Heart left ventricle (tissue), 16 donors: ENCODE results near the gene COL27A1. TPM values are rescaled to one million over a fixed set of nuclear protein-coding genes. Genes with fewer than 3 reads are reported as not detected.

ENCODE experiments used
- ATAC-seq, 4 donors: fragments of 200-7000 bp; cut with Tn5 transposase; one replicate each; pipeline ENCODE4 v1.9.1; 2020 to 2022; ENCODE audit warnings: moderate library complexity in 4 of 4, mild to moderate bottlenecking in 3 of 4, moderate number of reproducible peaks in 1 of 4
- DNase-seq, 5 donors: peaks; one replicate each; pipeline ENCODE4 v3.0.0-alpha.2; 2020
- H3K27ac ChIP-seq, 12 donors: fragments of 200-600 bp; sonication (generic) in 4 of 12; one replicate each; pipeline versions ENCODE4 v1.5.0 to v1.8.0; 2016 to 2022; ENCODE audit warnings: mild to moderate bottlenecking in 2 of 12
- H3K27me3 ChIP-seq, 9 donors: fragments of 200-600 bp; sonication (generic) in 2 of 9; one replicate each; pipeline versions ENCODE4 v1.5.1 to v1.8.0; 2016 to 2022; ENCODE audit warnings: mild to moderate bottlenecking in 3 of 9
- H3K36me3 ChIP-seq, 9 donors: fragments of 200-600 bp; sonication (generic) in 2 of 9; one replicate each; pipeline versions ENCODE4 v1.5.0 to v1.8.0; 2018 to 2022; ENCODE audit warnings: mild to moderate bottlenecking in 2 of 9
- H3K4me1 ChIP-seq, 12 donors: fragments of 200-600 bp; sonication (generic) in 4 of 12; one replicate each; pipeline versions ENCODE4 v1.5.0 to v1.8.0; 2016 to 2022; ENCODE audit warnings: mild to moderate bottlenecking in 3 of 12
- H3K4me3 ChIP-seq, 12 donors: fragments of 200-600 bp; sonication (generic) in 4 of 12; one replicate each; pipeline versions ENCODE4 v1.5.0 to v1.8.0; 2017 to 2022; ENCODE audit warnings: mild to moderate bottlenecking in 9 of 12, moderate library complexity in 4 of 12
- H3K9me3 ChIP-seq, 12 donors: fragments of 200-600 bp; sonication (generic) in 4 of 12; one replicate each; pipeline versions ENCODE4 v1.5.0 to v1.8.0; 2016 to 2022; ENCODE audit warnings: mild to moderate bottlenecking in 1 of 12
- POLR2A ChIP-seq, 2 donors: fragments of 450-650 bp; IDR thresholded peaks; one replicate each; pipeline ENCODE4 v1.6.1; 2017; ENCODE audit warnings: antibody characterized with exemption in 2 of 2, mild to moderate bottlenecking in 2 of 2, moderate library complexity in 2 of 2
- WGBS, 4 donors: extraction: QIAGEN DNeasy Blood & Tissue Kit in 2 of 4; methylation state at CpG; one replicate each; pipeline versions ENCODE4 v1.1.5 to v1.1.7; 2013 to 2018; 5-methylcytosine and 5-hydroxymethylcytosine counted together
- intact Hi-C, 10 donors: fragments of 100-400 bp; cut with DNase I; formaldehyde crosslinking; loops; one replicate each; pipeline versions ENCODE4 v1.11.1 to v1.14.2; 2022
- polyA plus RNA-seq, 2 donors: library from polyadenylated mRNA; stranded (reverse); fragments of 200-250 nt; gene quantifications; one replicate each; pipeline ENCODE4 v1.2.3, GENCODE V29; 2013
- total RNA-seq, 9 donors: library from RNA; depleted of rRNA in 2 of 9; stranded (reverse); fragments of >200 nt in 2 of 9; fragmentation: NEBNext Ultra II Directional in 3 of 9; extraction: Animal tissue kit (Norgen Biotek cat#: 25700) in 3 of 9; gene quantifications; one replicate each; pipeline versions ENCODE4 v1.1.0 to v1.2.4, GENCODE V29; 2016 to 2023
- TF ChIP-seq, protein P1 (sequence below), 12 donors: fragments of 200-600 bp; sonication (generic) in 4 of 12; IDR thresholded peaks; one replicate each; pipeline versions ENCODE4 v1.5.0 to v1.8.0; 2018 to 2022; ENCODE audit warnings: antibody characterized with exemption in 12 of 12, mild to moderate bottlenecking in 5 of 12
- donor health status: ischemic (EF 13 %, LVEDD 7.1; RV severe dilation, severe dysfunction).
- donor health status: healthy with polysubstance abuse.
- donor health status: DM: no; HTN: yes; CAD: no.
- donor health status: DM: no; HTN: no; CAD: no.
- donor health status: ischemic (EF 25% LVEDD 6.9; RV normal size, moderate dysfunction).
- donor health status: ischemic (EF 25% LVEDD 5.7; RV mildly dilated, moderate dysfunction).
- donor health status: healthy.
- donor health status: DM: yes; HTN: yes; CAD: no.
- donor health status: ischemic (EF 35%, LVEDD 5.7; RV mildly dilated, moderate dysfunction).
- donor health status: nonischemic (EF 11% LVEDD 7.7; RV severe dilation, severe dysfunction).
- donor health status: DM: yes; HTN: yes; CAD: no.
- donor health status: PGD.
- donor health status: ischemic (EF 29% LVEDD 5.4; RV normal size, mild dysfunction).
- donor health status: nonischemic (EF 23%, LVEDD 6.1; RV moderate dilation, normal function).

Gene COL27A1
- total and polyA plus RNA-seq, 11 donors, result 2.3 to 14.2 (median 5.2) TPM

DNA sequence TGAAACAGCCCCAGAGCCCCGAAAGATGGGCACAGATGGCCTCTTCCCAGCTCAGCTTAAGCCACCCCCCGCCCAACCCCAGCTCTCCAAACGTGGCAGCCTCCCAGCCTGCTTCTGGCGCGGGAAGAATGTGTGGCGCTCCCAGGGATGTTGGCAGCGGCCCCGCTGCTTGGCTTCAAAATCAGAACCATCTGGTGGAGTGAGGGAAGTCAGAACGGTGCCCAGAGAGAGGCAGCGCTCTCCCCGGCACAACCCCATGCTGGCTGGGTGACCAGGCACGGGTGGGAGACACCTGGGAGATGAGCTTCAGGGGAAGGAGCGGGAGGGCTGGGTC, 94.9 kb downstream of the COL27A1 start:
- intact Hi-C loops, result loop anchor here in 2 of 10 donors (1.0 to 5.0 kb wide), 2 partner anchors 43 kb away; no protein-coding TSS in a partner anchor
- 45 to 55% (median 50%) methylated on average over 9 to 13 of the region's 13 CpGs for WGBS, 4 donors
- H3K27me3 ChIP-seq, result no peaks in the 10 kb centered on the region
- H3K36me3 ChIP-seq, result no peaks in the 10 kb centered on the region
- H3K4me1 ChIP-seq, result peaks cover 0 to 28% (median 6%) of the 10 kb centered on the region in 12 donors
- peak; percentile 77 to 92 (median 81) for DNase-seq
- TF ChIP-seq, protein P1, sequence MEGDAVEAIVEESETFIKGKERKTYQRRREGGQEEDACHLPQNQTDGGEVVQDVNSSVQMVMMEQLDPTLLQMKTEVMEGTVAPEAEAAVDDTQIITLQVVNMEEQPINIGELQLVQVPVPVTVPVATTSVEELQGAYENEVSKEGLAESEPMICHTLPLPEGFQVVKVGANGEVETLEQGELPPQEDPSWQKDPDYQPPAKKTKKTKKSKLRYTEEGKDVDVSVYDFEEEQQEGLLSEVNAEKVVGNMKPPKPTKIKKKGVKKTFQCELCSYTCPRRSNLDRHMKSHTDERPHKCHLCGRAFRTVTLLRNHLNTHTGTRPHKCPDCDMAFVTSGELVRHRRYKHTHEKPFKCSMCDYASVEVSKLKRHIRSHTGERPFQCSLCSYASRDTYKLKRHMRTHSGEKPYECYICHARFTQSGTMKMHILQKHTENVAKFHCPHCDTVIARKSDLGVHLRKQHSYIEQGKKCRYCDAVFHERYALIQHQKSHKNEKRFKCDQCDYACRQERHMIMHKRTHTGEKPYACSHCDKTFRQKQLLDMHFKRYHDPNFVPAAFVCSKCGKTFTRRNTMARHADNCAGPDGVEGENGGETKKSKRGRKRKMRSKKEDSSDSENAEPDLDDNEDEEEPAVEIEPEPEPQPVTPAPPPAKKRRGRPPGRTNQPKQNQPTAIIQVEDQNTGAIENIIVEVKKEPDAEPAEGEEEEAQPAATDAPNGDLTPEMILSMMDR (IDR thresholded peaks at IDR 0.05), result no peak
- TF ChIP-seq POLR2A (IDR thresholded peaks at IDR 0.05), result no peak
- H3K27ac ChIP-seq, result peak overlapping the region in 10 of 12 donors; percentile 6 to 75 (median 65)
- peak; percentile 91 to 95 (median 92) for ATAC-seq
- H3K4me3 ChIP-seq, result peak overlapping the region in 2 of 12 donors; percentile 2 to 5
- H3K9me3 ChIP-seq, result no peaks in the 10 kb centered on the region

DNA sequence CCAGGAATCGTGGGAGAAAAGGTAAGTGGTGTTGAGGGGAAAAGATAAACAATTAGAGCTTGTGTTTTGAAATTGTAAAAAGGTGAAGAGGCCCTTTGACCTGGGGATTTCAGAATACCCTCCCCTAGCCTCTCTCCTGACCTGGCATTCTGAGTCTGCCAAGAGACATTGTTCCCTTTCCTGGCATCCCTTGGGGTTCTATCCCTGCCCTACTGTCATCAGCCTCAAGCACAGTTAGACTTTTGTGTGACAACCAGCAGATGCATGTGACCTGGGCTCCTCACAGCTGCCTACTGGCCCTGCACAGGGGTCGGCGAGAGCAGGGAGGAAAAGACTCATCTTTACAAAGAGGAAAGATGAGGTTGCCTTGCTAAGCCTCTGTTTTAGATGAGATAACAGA, 95.3 kb downstream of the COL27A1 start:
- H3K4me1 ChIP-seq, result peaks cover 0 to 28% (median 6%) of the 10 kb centered on the region in 12 donors
- DNase-seq (no peak), ATAC-seq (peak; percentile 47 to 70 (median 66))
- no peaks in the 10 kb centered on the region for H3K36me3 ChIP-seq
- WGBS, 4 donors, result 40 to 52% (median 49%) methylated on average over 3 of the region's 3 CpGs
- TF ChIP-seq, protein P1 (IDR thresholded peaks at IDR 0.05), result no peak
- TF ChIP-seq POLR2A (IDR thresholded peaks at IDR 0.05), result no peak
- intact Hi-C loops, result loop anchor here in 2 of 10 donors (1.0 to 5.0 kb wide), 2 partner anchors 43 kb away; no protein-coding TSS in a partner anchor
- no peaks in the 10 kb centered on the region for H3K27me3 ChIP-seq
- no peaks in the 10 kb centered on the region for H3K9me3 ChIP-seq
- H3K27ac ChIP-seq, result peak overlapping the region in 10 of 12 donors; percentile 6 to 75 (median 65)
- H3K4me3 ChIP-seq, result peak overlapping the region in 1 of 12 donors; percentile 5

DNA sequence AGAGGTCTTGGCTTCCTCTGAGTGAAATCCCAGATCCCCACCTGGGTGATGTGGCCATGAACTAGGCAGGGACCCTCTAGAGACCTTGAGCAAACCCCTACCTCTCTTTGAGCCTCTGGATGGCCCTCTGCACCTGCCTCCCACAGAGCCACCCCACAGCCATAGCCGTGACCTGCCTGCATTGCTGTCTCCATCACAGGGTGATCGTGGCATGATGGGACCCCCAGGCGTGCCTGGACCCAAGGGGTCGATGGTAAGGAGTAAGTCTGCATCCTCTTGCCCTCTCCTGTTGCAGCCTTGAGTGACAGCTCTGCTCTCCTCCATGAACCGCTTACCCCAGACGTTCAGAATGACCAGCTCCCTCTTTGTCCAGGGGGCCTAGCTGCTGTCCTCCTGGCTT, 97.1 kb downstream of the COL27A1 start:
- H3K27me3 ChIP-seq, result no peaks in the 10 kb centered on the region
- H3K4me3 ChIP-seq, result no peak overlapping the region
- H3K9me3 ChIP-seq, result no peaks in the 10 kb centered on the region
- ATAC-seq (no peak), DNase-seq (no peak)
- no peaks in the 10 kb centered on the region for H3K36me3 ChIP-seq
- peaks cover 0 to 26% (median 6%) of the 10 kb centered on the region in 12 donors for H3K4me1 ChIP-seq
- intact Hi-C loops, result loop anchor here in 1 of 10 donors (5.0 kb wide), 1 partner anchor 45 kb away; no protein-coding TSS in a partner anchor
- WGBS, 4 donors, result 92 to 97% (median 92%) methylated on average over 4 to 6 of the region's 6 CpGs; no CpG with 5 or more reads in 1 of the 4 donors
- TF ChIP-seq, protein P1 (IDR thresholded peaks at IDR 0.05), result no peak
- TF ChIP-seq POLR2A (IDR thresholded peaks at IDR 0.05), result no peak
- H3K27ac ChIP-seq, result no peak overlapping the region

DNA sequence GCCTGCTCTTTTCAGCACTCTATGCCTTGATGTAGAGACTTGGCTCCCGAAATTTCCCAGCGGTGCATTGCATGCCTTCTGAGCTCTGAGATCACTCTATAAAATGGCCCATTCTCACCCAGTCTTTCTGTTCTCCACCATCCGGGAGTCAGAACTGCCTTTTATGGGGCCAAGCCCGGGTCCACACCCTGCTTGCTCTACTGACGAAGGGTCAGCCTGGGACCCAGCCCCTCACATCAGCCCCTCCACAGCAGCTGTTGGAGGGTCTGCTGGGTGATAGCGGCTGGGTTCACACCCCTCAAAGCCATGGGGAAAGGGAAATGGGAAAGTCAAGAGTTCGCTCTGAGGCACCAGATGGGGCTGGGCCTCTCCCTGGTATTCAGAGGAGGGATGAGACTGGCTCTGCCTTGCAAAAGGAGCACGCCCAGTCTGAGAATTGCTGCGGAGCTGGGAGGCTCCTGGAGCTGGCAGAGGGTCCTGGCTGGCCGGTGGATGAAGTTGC, 101.5 kb downstream of the COL27A1 start:
- Histone ChIP-seq H3K27ac (no peak overlapping the region), H3K9me3 (no peaks in the 10 kb centered on the region), H3K27me3 (no peaks in the 10 kb centered on the region), H3K4me1 (peaks cover 0 to 6% (median 0%) of the 10 kb centered on the region in 12 donors), H3K4me3 (no peak overlapping the region), H3K36me3 (no peaks in the 10 kb centered on the region)
- intact Hi-C loops, result no loop called here
- 86 to 92% (median 88%) methylated on average over 10 of the region's 10 CpGs for WGBS, 4 donors
- no peak for DNase-seq
- no peak for ATAC-seq
- TF ChIP-seq, protein P1 (IDR thresholded peaks at IDR 0.05), result no peak
- TF ChIP-seq POLR2A (IDR thresholded peaks at IDR 0.05), result no peak
